Measurements from ENCODE around the gene SORBS2. TPM values are rescaled to one million over a fixed set of nuclear protein-coding genes. Genes with fewer than 3 reads are reported as not detected.

Gene SORBS2
- total and polyA plus RNA-seq, 2 donors (not counting 3 experiments of a cell fraction or from before 2014, with no cell fraction given): 69.8 to 82.5 TPM

GRCh38 chr4:185773419-185773818, 38.6 kb downstream of the SORBS2 start:
- H3K79me2 ChIP-seq (ENCODE audit: control insufficient read depth, insufficient read depth, low read length): peaks cover 26% of the 10 kb centered on the region
- TF ChIP-seq EZH2 (IDR thresholded peaks at IDR 0.05; ENCODE audit: borderline replicate concordance, low read depth, low read length, severe bottlenecking) (no peak), CTCF (IDR thresholded peaks at IDR 0.05; ENCODE audit: extremely low read depth in 1 of 2, insufficient read depth in 1 of 2, low read depth in 1 of 2, low read length in 2 of 2) (peak in 1 of 2 donors; percentile 15)
- POLR2A ChIA-PET: interaction anchor here (0.9 kb wide), 1 partner anchor 12 kb away, joined by 3 read pairs; no protein-coding TSS in a partner anchor
- peak overlapping the region; percentile 91 for H3K27ac ChIP-seq (ENCODE audit: insufficient read depth, low read depth, low read length)
- H3K4me1 ChIP-seq (ENCODE audit: control insufficient read depth, extremely low read depth, insufficient read depth, low read length): peaks cover 32% of the 10 kb centered on the region
- no TSS peak for BruUV-seq (replicated peaks)
- CTCF ChIA-PET: interaction anchor here (0.9 to 5.5 kb wide), 14 partner anchors 10 to 264 kb away, joined by 3 to 67 read pairs (median 4); no protein-coding TSS in a partner anchor
- H3K4me2 ChIP-seq (ENCODE audit: insufficient read depth, low read length): peak overlapping the region; percentile 93
- FAIRE-seq: peak; percentile 60
- no peaks in the 10 kb centered on the region for H3K9me3 ChIP-seq (replicated peaks; ENCODE audit: control insufficient read depth, insufficient read depth, low read length)
- intact Hi-C loops (cut with micrococcal nuclease) (loop anchor here (2.0 kb wide), 2 partner anchors 35 to 65 kb away; no protein-coding TSS in a partner anchor), dilution Hi-C loops (cut with MboI; ENCODE audit: extremely low pct_ligation_motif_present, low sequenced_read_pairs) (no loop called here)
- H3K4me3 ChIP-seq (replicated peaks in 1 of 3; ENCODE audit: insufficient read depth in 1 of 3, low read depth in 1 of 3, low read length in 3 of 3): peak overlapping the region in 2 of 3 experiments; percentile 50 to 88
- peak overlapping the region; percentile 94 for H3K9ac ChIP-seq (replicated peaks; ENCODE audit: extremely low read depth, insufficient read depth, low read length)
- peak overlapping the region; percentile 52 for H2AFZ ChIP-seq (ENCODE audit: low read depth, low read length)
- H3K27me3 ChIP-seq (ENCODE audit: control insufficient read depth in 2 of 2, insufficient read depth in 2 of 2, low read length in 2 of 2): no peaks in the 10 kb centered on the region
- no peaks in the 10 kb centered on the region for H4K20me1 ChIP-seq (replicated peaks; ENCODE audit: control insufficient read depth, extremely low read depth, insufficient read depth, low read length)
- no peaks in the 10 kb centered on the region for H3K36me3 ChIP-seq (ENCODE audit: control insufficient read depth in 2 of 2, extremely low read depth in 1 of 2, insufficient read depth in 2 of 2, low read length in 2 of 2)
- H3K9me1 ChIP-seq (replicated peaks; ENCODE audit: control insufficient read depth, extremely low read depth, insufficient read depth, low read length): no peaks in the 10 kb centered on the region
- peak; percentile 74 for DNase-seq (ENCODE audit: low read depth, low spot score)

- CTCF ChIA-PET: interaction anchor here (1.0 to 5.5 kb wide), 14 partner anchors 10 to 265 kb away, joined by 3 to 67 read pairs (median 4); no protein-coding TSS in a partner anchor
- peak overlapping the region; percentile 94 for H3K9ac ChIP-seq (replicated peaks; ENCODE audit: extremely low read depth, insufficient read depth, low read length)
- intact Hi-C loops (cut with micrococcal nuclease): loop anchor here (1.0 to 2.0 kb wide), 3 partner anchors 11 to 64 kb away; no protein-coding TSS in a partner anchor
These were observed 39.5 kb downstream of the SORBS2 start for GRCh38 chr4:185772391-185773093.

More at GRCh38 chr4:185772391-185773093, 39.5 kb downstream of the SORBS2 start:
- H3K4me3 ChIP-seq (replicated peaks in 1 of 3; ENCODE audit: insufficient read depth in 1 of 3, low read depth in 1 of 3, low read length in 3 of 3): peak overlapping the region in 2 of 3 experiments; percentile 50 to 88
- peak overlapping the region; percentile 91 for H3K27ac ChIP-seq (ENCODE audit: insufficient read depth, low read depth, low read length)
- TF ChIP-seq CTCF (IDR thresholded peaks at IDR 0.05; ENCODE audit: extremely low read depth in 1 of 2, insufficient read depth in 1 of 2, low read depth in 1 of 2, low read length in 2 of 2): no peak
- TF ChIP-seq JUN (IDR thresholded peaks at IDR 0.05; ENCODE audit: borderline replicate concordance, insufficient read depth, insufficient read length, low read depth): no peak
- no peak for TF ChIP-seq EZH2 (IDR thresholded peaks at IDR 0.05; ENCODE audit: borderline replicate concordance, low read depth, low read length, severe bottlenecking)
- TF ChIP-seq GATA2 (IDR thresholded peaks at IDR 0.05; ENCODE audit: insufficient read depth, insufficient read length, low read depth, low read length): no peak
- no peak for TF ChIP-seq POLR2A (IDR thresholded peaks at IDR 0.05; ENCODE audit: low read depth, low read length)
- no peak for TF ChIP-seq MYC (IDR thresholded peaks at IDR 0.05; ENCODE audit: low read depth, low read length)
- TF ChIP-seq POLR2AphosphoS5 (IDR thresholded peaks at IDR 0.05; ENCODE audit: insufficient read depth, low read depth, low read length): no peak
- TF ChIP-seq FOS (IDR thresholded peaks at IDR 0.05; ENCODE audit: borderline replicate concordance, insufficient read depth, low read length): no peak
- TF ChIP-seq MAX (IDR thresholded peaks at IDR 0.05; ENCODE audit: insufficient read depth, insufficient read length): no peak
- peaks cover 32% of the 10 kb centered on the region for H3K4me1 ChIP-seq (ENCODE audit: control insufficient read depth, extremely low read depth, insufficient read depth, low read length)
- peak overlapping the region; percentile 93 for H3K4me2 ChIP-seq (ENCODE audit: insufficient read depth, low read length)
- no peaks in the 10 kb centered on the region for H3K9me3 ChIP-seq (replicated peaks; ENCODE audit: control insufficient read depth, insufficient read depth, low read length)
- H3K79me2 ChIP-seq (ENCODE audit: control insufficient read depth, insufficient read depth, low read length): peaks cover 29% of the 10 kb centered on the region
- dilution Hi-C loops (cut with MboI; ENCODE audit: extremely low pct_ligation_motif_present, low sequenced_read_pairs): no loop called here
- no TSS peak for BruUV-seq (replicated peaks)
- H3K9me1 ChIP-seq (replicated peaks; ENCODE audit: control insufficient read depth, extremely low read depth, insufficient read depth, low read length): no peaks in the 10 kb centered on the region
- no peaks in the 10 kb centered on the region for H3K36me3 ChIP-seq (ENCODE audit: control insufficient read depth in 2 of 2, extremely low read depth in 1 of 2, insufficient read depth in 2 of 2, low read length in 2 of 2)
- peak overlapping the region; percentile 69 for H2AFZ ChIP-seq (ENCODE audit: low read depth, low read length)
- POLR2A ChIA-PET: no interaction called here
- FAIRE-seq (peak; percentile 50), DNase-seq (ENCODE audit: low read depth, low spot score) (peak; percentile 56)
- H3K27me3 ChIP-seq (ENCODE audit: control insufficient read depth in 2 of 2, insufficient read depth in 2 of 2, low read length in 2 of 2): no peaks in the 10 kb centered on the region
- no peaks in the 10 kb centered on the region for H4K20me1 ChIP-seq (replicated peaks; ENCODE audit: control insufficient read depth, extremely low read depth, insufficient read depth, low read length)

All from endothelial cell of umbilical vein (primary cell).